Mesenteric fat pad (tissue), 1 donor: ENCODE data around the gene ZFP36L1. TPM values are rescaled to one million over a fixed set of nuclear protein-coding genes. Genes with fewer than 3 reads are reported as not detected.

ENCODE experiments used
- DNase-seq: peaks from one replicate; pipeline ENCODE4 v3.0.0-alpha.2; 2020; ENCODE audit warnings: low spot score
- total RNA-seq: library from RNA; stranded (reverse); fragmentation: NEBNext Ultra II Directional; extraction: Animal tissue kit (Norgen Biotek cat#: 25700); gene quantifications from one replicate; pipeline ENCODE4 v1.2.1, GENCODE V29; 2021
- donor health status: DM: yes; HTN: yes; CAD: no.

Gene ZFP36L1
- total RNA-seq, 1 donor from 2014 or later: 477 TPM

GRCh38 chr14:68766299-68767247 is 26.3 kb downstream of the ZFP36L1 start:
- DNase-seq: peak; percentile 26

GRCh38 chr14:68763843-68764242 is 29.0 kb downstream of the ZFP36L1 start:
- peak; percentile 60 for DNase-seq

- DNase-seq: peak; percentile 51
Observed at GRCh38 chr14:68762953-68763764, 29.7 kb downstream of the ZFP36L1 start.

- DNase-seq: no peak
Observed at GRCh38 chr14:68761391-68761790, 31.5 kb downstream of the ZFP36L1 start.

- no peak for DNase-seq
Observed at GRCh38 chr14:68760761-68761160, 32.1 kb downstream of the ZFP36L1 start.

- no peak for DNase-seq
Observed at GRCh38 chr14:68759937-68760336, 32.9 kb downstream of the ZFP36L1 start.

- DNase-seq: no peak
Observed at GRCh38 chr14:68759017-68759560, 33.8 kb downstream of the ZFP36L1 start.

GRCh38 chr14:68758301-68758700 is 34.6 kb downstream of the ZFP36L1 start:
- DNase-seq: no peak

- DNase-seq: no peak
Observed at GRCh38 chr14:68757618-68758081, 35.2 kb downstream of the ZFP36L1 start.

GRCh38 chr14:68756734-68757133 is 36.1 kb downstream of the ZFP36L1 start:
- no peak for DNase-seq

GRCh38 chr14:68756000-68756481 is 36.8 kb downstream of the ZFP36L1 start:
- DNase-seq: no peak

- no peak for DNase-seq
Observed at GRCh38 chr14:68755016-68755353, 37.9 kb downstream of the ZFP36L1 start.

GRCh38 chr14:68753690-68754089 is 39.2 kb downstream of the ZFP36L1 start:
- no peak for DNase-seq

GRCh38 chr14:68752271-68753006 is 40.4 kb downstream of the ZFP36L1 start:
- DNase-seq: no peak

GRCh38 chr14:68749487-68750475 is 43.1 kb downstream of the ZFP36L1 start:
- peak; percentile 16 for DNase-seq

GRCh38 chr14:68748691-68749090 is 44.2 kb downstream of the ZFP36L1 start:
- peak; percentile 67 for DNase-seq

GRCh38 chr14:68748260-68748659 is 44.6 kb downstream of the ZFP36L1 start:
- DNase-seq: no peak

- DNase-seq: peak; percentile 74
Observed at GRCh38 chr14:68747393-68747792, 45.5 kb downstream of the ZFP36L1 start.

- DNase-seq: peak; percentile 59
Observed at GRCh38 chr14:68744613-68745012, 48.3 kb downstream of the ZFP36L1 start.
